8988T (cell line): ENCODE measurements around the gene DNAL4.

Source experiments
- DNase-seq: peaks from one replicate; pipeline ENCODE4 v3.0.0; 2011

Gene DNAL4

DNA sequence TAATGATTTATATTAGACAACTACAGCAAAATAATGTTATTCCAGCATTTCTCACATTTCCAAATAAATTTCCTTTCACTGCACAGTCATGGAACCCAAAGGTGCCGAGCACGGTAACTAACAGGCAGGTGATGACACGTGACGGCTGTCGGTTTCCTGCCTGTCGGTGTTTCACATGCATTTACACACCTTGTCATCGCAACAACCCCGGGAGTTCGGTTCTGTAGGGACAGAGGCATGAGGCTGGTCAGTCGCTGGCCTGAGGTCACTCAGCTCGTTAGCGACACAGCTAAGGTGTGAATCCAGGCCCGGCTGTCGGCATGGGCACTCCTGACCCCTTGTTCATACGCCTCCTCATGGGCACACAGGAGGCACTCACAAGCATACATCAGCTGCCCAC, 9.9 kb downstream of the DNAL4 start:
- DNase-seq, result no peak

DNA sequence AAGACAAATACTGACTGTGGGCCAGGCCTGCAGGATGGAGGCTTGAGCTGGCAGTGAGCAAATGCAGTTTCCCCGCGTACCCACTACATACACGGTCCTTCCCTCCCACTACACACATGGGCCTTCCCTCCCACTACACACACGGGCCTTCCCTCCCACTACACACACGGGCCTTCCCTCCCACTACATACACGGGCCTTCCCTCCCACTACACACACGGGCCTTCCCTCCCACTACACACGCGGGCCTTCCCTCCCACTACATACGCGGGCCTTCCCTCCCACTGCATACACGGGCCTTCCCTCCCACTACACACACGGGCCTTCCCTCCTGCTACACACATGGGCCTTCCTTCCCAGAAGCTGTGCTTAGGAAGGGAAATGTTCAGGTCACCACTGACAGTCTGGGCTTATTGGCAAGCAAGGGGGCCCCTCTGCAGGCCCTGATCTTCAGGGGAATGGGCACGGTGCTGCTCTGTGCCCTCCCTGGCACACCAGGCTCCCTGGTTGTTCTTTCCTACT, 10.8 kb downstream of the DNAL4 start:
- no peak for DNase-seq

GRCh38 chr22:38782402-38783094, 11.4 kb downstream of the DNAL4 start:
- no peak for DNase-seq

DNA sequence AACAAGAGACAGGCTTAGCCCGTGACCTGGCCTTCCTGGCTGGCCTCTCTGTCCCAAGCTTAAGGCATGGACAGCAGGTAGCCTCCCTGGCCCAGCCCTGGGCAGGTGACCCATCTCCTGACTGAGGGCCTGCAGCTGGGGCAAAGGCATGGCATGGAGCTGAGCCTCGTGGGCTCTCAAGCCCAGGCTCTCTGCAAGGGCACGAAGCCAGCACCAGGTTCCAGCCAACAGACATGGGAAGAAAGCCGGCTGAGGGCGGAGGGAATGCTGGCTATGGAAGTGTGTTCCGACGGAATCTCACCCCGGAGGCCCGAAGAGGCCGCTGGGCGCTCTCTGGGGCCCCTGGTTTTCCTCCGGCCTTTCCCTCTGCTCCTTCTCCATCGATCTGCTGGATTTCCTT, 12.9 kb downstream of the DNAL4 start:
- DNase-seq, result no peak

- no peak for DNase-seq
These were observed 16.8 kb downstream of the DNAL4 start for GRCh38 chr22:38777087-38777671.

GRCh38 chr22:38776086-38776485, 17.9 kb downstream of the DNAL4 start:
- DNase-seq, result no peak

- no peak for DNase-seq
These were observed 18.3 kb downstream of the DNAL4 start for GRCh38 chr22:38775656-38776055.

GRCh38 chr22:38774496-38775166, 19.3 kb downstream of the DNAL4 start:
- DNase-seq, result no peak

- DNase-seq, result no peak
These were observed 20.5 kb downstream of the DNAL4 start for GRCh38 chr22:38773363-38773946.

DNA sequence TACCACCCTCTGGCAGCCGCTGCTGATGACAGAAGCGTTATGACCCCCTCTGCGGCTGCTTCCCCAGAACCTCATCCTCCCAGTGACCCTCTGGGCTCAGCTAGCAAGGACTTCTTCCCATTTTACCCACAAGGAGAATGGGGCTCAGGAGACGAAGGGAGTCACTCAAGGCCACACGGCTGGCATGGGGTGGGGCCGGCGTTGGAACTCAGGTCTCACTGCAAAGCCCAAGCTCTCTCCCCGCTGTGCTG, 21.4 kb downstream of the DNAL4 start:
- DNase-seq, result no peak

- no peak for DNase-seq
These were observed 23.5 kb downstream of the DNAL4 start for GRCh38 chr22:38770257-38770949.

DNA sequence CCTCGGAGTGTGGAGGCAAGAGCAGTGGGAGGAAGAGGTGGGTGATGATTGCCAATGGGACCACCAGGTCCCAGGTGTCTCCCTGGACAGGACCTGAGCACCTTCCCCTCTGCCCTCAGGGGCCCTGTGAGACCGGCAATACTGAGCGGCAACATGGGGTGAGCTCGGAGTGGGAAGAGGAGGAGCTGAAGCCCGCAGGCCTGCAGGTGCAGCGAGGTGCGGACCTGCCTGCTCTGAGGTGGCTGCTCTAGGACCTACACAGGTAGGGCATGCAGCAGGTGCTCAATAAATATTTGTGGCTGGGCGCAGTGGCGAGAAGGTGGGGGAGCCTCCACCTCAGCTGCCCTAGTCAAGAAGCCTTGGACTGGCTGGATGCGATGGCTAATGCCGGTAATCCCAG, 25.9 kb downstream of the DNAL4 start:
- no peak for DNase-seq

DNA sequence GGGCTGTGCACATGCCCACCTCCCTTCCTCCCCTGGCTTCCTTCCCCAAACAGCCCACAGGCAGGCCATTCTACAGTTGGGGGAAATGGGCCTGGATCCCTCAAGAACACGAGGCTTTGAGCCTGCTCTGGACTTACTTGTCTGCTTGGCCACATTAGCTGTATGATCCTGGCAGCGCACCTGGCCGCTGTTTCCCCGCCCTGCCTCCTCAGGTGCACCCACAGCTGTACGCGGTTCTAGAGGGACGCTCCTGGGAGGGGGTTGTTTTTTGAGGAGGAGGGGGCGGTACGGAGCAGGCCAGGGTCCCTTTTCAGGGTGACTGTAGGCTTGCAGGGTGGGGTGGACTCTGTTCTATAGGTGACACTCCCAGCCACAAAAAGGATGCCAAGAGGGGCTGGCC, 26.6 kb downstream of the DNAL4 start:
- no peak for DNase-seq

- DNase-seq, result peak; percentile 81
These were observed 27.7 kb downstream of the DNAL4 start for GRCh38 chr22:38766076-38766777.

GRCh38 chr22:38762551-38762983, 31.4 kb downstream of the DNAL4 start:
- no peak for DNase-seq

DNA sequence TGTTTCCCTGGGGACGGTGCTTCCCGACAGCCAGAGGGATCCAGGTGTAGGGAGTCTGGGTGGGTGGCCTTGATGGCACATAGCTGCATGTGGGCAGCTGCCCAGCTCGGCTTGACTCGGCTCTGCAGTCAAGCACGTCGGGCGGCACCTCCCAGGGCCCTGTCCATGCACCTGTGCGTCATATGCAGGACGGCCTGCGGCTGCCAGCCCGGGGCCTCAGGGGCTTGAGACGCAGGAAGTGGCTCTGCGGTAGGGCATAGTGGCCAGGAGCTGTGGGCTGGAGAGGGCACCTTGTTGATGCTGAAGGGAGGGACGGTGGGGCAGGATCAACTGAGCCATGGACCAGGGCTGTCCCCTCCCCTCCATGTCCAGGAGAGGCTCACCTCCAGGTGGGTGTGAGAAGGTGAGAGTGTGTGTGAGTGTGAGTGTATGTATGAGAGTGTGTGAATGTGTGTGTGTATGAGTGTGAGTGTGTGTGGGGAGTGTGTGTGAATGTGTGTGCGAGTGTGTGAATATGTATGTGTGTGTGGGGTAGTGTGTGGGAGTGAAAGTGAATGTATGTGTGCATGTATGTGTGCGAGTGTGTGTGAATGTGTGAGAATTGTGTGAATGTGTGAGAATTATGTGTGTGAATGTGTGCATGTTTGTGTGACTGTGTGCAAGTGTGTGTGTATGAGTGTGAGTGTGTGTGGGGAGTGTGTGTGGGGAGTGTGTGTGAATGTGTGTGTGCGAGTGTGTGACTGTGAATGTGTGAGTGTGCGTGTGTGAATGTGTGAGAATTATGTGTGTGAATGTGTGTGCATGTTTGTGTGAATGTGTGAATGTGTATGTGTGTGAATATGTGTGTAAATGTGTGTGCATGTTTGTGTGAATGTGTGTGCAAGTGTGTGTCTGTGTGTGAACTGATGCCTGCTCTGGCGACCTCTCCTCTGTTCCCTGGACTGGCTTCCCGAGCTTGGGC, 32.5 kb downstream of the DNAL4 start:
- no peak for DNase-seq

GRCh38 chr22:38760477-38761201, 33.3 kb downstream of the DNAL4 start:
- DNase-seq, result peak; percentile 44

DNA sequence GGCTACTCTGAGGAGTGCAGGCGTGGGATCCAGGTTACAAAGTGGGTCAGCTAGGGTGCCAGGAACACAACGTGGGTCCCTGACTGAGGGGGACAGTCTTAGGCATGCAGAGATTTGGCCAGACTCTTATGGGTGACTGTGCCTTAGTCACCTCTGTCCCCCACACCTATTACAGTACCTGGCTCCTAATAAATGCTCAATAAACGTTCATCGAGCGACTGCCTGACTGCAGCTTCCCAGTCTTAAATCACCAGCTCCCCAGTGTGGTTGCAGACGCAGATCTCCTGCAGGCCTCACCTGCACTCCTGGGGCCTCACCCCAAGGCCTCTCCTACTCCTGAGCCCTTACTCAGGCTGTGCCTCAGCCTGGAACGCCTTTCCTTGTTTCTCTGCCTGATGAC, 34.9 kb downstream of the DNAL4 start:
- no peak for DNase-seq

DNA sequence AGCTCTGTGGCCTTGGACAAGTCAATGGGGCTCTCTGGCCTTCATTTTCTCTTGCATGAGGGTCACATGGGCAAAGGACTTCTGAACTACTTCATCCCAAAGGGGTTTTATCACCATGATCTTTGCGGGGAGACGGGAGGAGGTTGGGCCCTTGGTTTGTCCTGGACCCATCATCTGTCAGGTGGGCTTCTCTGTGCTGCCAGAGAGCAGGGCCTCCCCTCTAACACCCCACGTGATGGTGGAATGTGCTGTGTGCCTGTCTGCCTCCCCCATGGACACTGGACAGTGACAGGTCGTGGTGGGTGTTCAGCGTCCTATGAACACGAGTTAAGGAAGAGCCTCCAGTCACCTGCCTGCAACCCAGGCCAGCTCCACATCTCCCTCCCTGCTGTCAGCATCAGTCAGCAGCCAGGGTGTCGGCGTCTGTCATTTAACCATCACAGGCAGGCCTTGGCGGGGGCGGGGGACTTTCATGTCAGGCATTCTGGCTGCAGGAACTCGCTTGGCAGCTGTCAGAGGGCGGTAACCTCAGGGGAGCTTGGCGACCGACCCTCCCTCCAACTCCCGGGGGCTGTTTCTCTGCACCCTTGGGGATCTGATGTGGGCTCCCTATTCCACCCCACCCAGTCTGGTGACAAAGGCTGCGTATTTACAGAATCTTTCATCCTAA, 35.5 kb downstream of the DNAL4 start:
- DNase-seq, result no peak

GRCh38 chr22:38757464-38757757, 36.5 kb downstream of the DNAL4 start:
- no peak for DNase-seq
